Measurements from ENCODE around the gene ESYT2.

- TF ChIP-seq CTCF (IDR thresholded peaks at IDR 0.05; ENCODE audit: low read length) (no peak), EZH2phosphoT487 (IDR thresholded peaks at IDR 0.05; ENCODE audit: low read length) (no peak)
These were observed 21.3 kb upstream of the ESYT2 start for GRCh38 chr7:158850545-158851102.
